ENCODE measurements around the gene DNAH1. TPM values are rescaled to one million over a fixed set of nuclear protein-coding genes. Genes with fewer than 3 reads are reported as not detected.

DNAH1 gene
- total and polyA plus RNA-seq, 2 of the 13 experiments (the other 11 are each of a cell fraction or from before 2014, with no cell fraction given), result 0.64 to 3.5 TPM

GRCh38 chr3:52429779-52430415 is 113.8 kb downstream of the DNAH1 start (continued):
- TF ChIP-seq HHEX (CRISPR knock-in tag; IDR thresholded peaks at IDR 0.05), result no peak; the same call in 1 of the 2 replicates
- peak; percentile 48 for TF ChIP-seq KAT8 (CRISPR knock-in tag; IDR thresholded peaks at IDR 0.05)
- peak; percentile 98 for TF ChIP-seq ZBTB21 (CRISPR knock-in tag; IDR thresholded peaks at IDR 0.05)
- TF ChIP-seq, protein P1, sequence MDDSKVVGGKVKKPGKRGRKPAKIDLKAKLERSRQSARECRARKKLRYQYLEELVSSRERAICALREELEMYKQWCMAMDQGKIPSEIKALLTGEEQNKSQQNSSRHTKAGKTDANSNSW (CRISPR knock-in tag; IDR thresholded peaks at IDR 0.05; ENCODE audit: borderline replicate concordance), result no peak
- TF ChIP-seq HOXA7 (CRISPR knock-in tag; IDR thresholded peaks at IDR 0.05), result no peak
- TF ChIP-seq ZNF780A (CRISPR knock-in tag; IDR thresholded peaks at IDR 0.05), result no peak
- peak; percentile 58; the same call in 1 of the 2 replicates for TF ChIP-seq SIX1 (CRISPR knock-in tag; IDR thresholded peaks at IDR 0.05; ENCODE audit: borderline replicate concordance)
- TF ChIP-seq ZNF337 (CRISPR knock-in tag; IDR thresholded peaks at IDR 0.05; ENCODE audit: borderline replicate concordance, low read depth), result peak; percentile 65; the same call in 1 of the 2 replicates
- TF ChIP-seq ZFP1 (CRISPR knock-in tag; IDR thresholded peaks at IDR 0.05), result no peak
- no peak for TF ChIP-seq SETDB1 (CRISPR knock-in tag; IDR thresholded peaks at IDR 0.05; ENCODE audit: borderline replicate concordance)
- TF ChIP-seq, protein P2, sequence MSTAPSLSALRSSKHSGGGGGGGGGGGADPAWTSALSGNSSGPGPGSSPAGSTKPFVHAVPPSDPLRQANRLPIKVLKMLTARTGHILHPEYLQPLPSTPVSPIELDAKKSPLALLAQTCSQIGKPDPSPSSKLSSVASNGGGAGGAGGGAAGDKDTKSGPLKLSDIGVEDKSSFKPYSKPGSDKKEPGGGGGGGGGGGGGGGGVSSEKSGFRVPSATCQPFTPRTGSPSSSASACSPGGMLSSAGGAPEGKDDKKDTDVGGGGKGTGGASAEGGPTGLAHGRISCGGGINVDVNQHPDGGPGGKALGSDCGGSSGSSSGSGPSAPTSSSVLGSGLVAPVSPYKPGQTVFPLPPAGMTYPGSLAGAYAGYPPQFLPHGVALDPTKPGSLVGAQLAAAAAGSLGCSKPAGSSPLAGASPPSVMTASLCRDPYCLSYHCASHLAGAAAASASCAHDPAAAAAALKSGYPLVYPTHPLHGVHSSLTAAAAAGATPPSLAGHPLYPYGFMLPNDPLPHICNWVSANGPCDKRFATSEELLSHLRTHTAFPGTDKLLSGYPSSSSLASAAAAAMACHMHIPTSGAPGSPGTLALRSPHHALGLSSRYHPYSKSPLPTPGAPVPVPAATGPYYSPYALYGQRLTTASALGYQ (CRISPR knock-in tag; IDR thresholded peaks at IDR 0.05), result peak; percentile 74; the same call in 1 of the 2 replicates
- TF ChIP-seq PTBP1 (IDR thresholded peaks at IDR 0.05; ENCODE audit: low read depth, low read length, poor library complexity, severe bottlenecking), result no peak
- no peak for TF ChIP-seq REL (CRISPR knock-in tag; conservative IDR thresholded peaks at IDR 0.05)
- peak; percentile 57; the same call in 1 of the 2 replicates for TF ChIP-seq CBX5 (CRISPR knock-in tag; IDR thresholded peaks at IDR 0.05; ENCODE audit: borderline replicate concordance)
- no peak; the same call in 1 of the 2 replicates for TF ChIP-seq ZNF816 (CRISPR knock-in tag; IDR thresholded peaks at IDR 0.05; ENCODE audit: borderline replicate concordance)
- TF ChIP-seq, protein P3, sequence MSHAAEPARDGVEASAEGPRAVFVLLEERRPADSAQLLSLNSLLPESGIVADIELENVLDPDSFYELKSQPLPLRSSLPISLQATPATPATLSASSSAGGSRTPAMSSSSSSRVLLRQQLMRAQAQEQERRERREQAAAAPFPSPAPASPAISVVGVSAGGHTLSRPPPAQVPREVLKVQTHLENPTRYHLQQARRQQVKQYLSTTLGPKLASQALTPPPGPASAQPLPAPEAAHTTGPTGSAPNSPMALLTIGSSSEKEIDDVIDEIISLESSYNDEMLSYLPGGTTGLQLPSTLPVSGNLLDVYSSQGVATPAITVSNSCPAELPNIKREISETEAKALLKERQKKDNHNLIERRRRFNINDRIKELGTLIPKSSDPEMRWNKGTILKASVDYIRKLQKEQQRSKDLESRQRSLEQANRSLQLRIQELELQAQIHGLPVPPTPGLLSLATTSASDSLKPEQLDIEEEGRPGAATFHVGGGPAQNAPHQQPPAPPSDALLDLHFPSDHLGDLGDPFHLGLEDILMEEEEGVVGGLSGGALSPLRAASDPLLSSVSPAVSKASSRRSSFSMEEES (CRISPR knock-in tag; IDR thresholded peaks at IDR 0.05), result peak; percentile 28; the same call in 1 of the 2 replicates
- TF ChIP-seq YEATS4 (CRISPR knock-in tag; IDR thresholded peaks at IDR 0.05; ENCODE audit: borderline replicate concordance), result peak; percentile 84; the same call in 1 of the 2 replicates
- TF ChIP-seq ZBTB39 (CRISPR knock-in tag; IDR thresholded peaks at IDR 0.05), result peak; percentile 84; the same call in 1 of the 2 replicates
- peak; percentile 46; the same call in 1 of the 2 replicates for TF ChIP-seq ZNF317 (CRISPR knock-in tag; IDR thresholded peaks at IDR 0.05)
- TF ChIP-seq EHMT2 (IDR thresholded peaks at IDR 0.05; ENCODE audit: borderline replicate concordance, low read depth, low read length), result peak; percentile 43; the same call in 1 of the 2 replicates
- peak; percentile 68; the same call in 1 of the 2 replicates for TF ChIP-seq MEF2D (CRISPR knock-in tag; IDR thresholded peaks at IDR 0.05)
- TF ChIP-seq GMEB1 (CRISPR knock-in tag; IDR thresholded peaks at IDR 0.05; ENCODE audit: borderline replicate concordance), result peak; percentile 63; the same call in 1 of the 2 replicates
- TF ChIP-seq MIER2 (CRISPR knock-in tag; IDR thresholded peaks at IDR 0.05), result peak; percentile 30; the same call in 1 of the 2 replicates
